ENCODE results near the gene ADAMTS9. TPM values are rescaled to one million over a fixed set of nuclear protein-coding genes. Genes with fewer than 3 reads are reported as not detected.

Gene ADAMTS9
- total and polyA plus RNA-seq, 4 experiments from 2014 or later: not detected

- no peak for DNase-seq
- peaks cover 2 to 3% of the 10 kb centered on the region in 2 donors for H3K27me3 Mint-ChIP-seq
- H3K4me1 ChIP-seq (ENCODE audit: insufficient read depth, low read length): no peaks in the 10 kb centered on the region
- H3K36me3 Mint-ChIP-seq: no peaks in the 10 kb centered on the region
- intact Hi-C loops (cut with micrococcal nuclease): no loop called here
- H3K4me1 Mint-ChIP-seq: no peaks in the 10 kb centered on the region
- no peak overlapping the region for H3K27ac Mint-ChIP-seq
- H3K9me3 ChIP-seq (ENCODE audit: control insufficient read depth in 1 of 2, low read length in 2 of 2): no peaks in the 10 kb centered on the region
- H3K4me3 ChIP-seq (ENCODE audit: low read length in 2 of 2): no peak overlapping the region
- H3K27me3 ChIP-seq (ENCODE audit: insufficient read depth, low read length): no peaks in the 10 kb centered on the region
- H3K4me3 Mint-ChIP-seq: no peak overlapping the region
- ChIA-PET POLR2A (ENCODE audit: partially characterized antibody) (no interaction called here), CTCF (ENCODE audit: partially characterized antibody) (interaction anchor here (1.1 kb wide), 1 partner anchor 29 kb away, joined by 3 read pairs; no protein-coding TSS in a partner anchor)
- H3K9me3 Mint-ChIP-seq: peaks cover 0 to 2% (median 0%) of the 10 kb centered on the region in 8 donors
- H3K27ac ChIP-seq (ENCODE audit: low read depth, low read length): no peak overlapping the region
- H3K36me3 ChIP-seq (ENCODE audit: insufficient read depth, low read length): no peaks in the 10 kb centered on the region
Observed at GRCh38 chr3:64554096-64554920, 133.5 kb downstream of the ADAMTS9 start.

DNA sequence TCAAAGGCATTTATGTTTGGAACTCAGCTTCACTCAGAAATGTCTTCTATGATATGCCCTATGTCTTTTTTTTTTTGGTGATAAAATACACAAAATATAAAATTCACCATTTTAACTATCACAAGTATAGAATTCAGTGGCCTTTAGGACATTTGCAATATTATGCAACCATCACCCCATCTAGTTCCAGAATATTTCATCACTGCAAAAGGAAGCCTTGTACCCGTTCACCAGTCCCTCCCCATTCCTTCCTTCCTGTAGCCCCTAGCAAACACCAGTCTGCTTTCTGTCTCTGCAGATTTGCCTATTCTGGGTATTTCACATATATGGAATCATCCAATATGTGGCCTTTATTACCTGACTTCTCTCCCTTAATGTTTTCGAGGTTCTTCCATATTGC, 134.8 kb downstream of the ADAMTS9 start:
- intact Hi-C loops (cut with micrococcal nuclease): no loop called here
- DNase-seq: no peak
- H3K4me1 ChIP-seq (ENCODE audit: insufficient read depth, low read length): no peaks in the 10 kb centered on the region
- no peaks in the 10 kb centered on the region for H3K9me3 ChIP-seq (ENCODE audit: control insufficient read depth in 1 of 2, low read length in 2 of 2)
- Mint-ChIP-seq H3K4me3 (peak overlapping the region in 1 of 8 donors; percentile 33), H3K36me3 (no peaks in the 10 kb centered on the region), H3K9me3 (peaks cover 0 to 2% (median 0%) of the 10 kb centered on the region in 8 donors), H3K27ac (no peak overlapping the region), H3K27me3 (peaks cover 2 to 3% of the 10 kb centered on the region in 2 donors), H3K4me1 (no peaks in the 10 kb centered on the region)
- CTCF ChIA-PET (ENCODE audit: partially characterized antibody): no interaction called here
- H3K27ac ChIP-seq (ENCODE audit: low read depth, low read length): no peak overlapping the region
- no peaks in the 10 kb centered on the region for H3K36me3 ChIP-seq (ENCODE audit: insufficient read depth, low read length)
- H3K27me3 ChIP-seq (ENCODE audit: insufficient read depth, low read length): no peaks in the 10 kb centered on the region
- POLR2A ChIA-PET (ENCODE audit: partially characterized antibody): no interaction called here
- no peak overlapping the region for H3K4me3 ChIP-seq (ENCODE audit: low read length in 2 of 2)

DNA sequence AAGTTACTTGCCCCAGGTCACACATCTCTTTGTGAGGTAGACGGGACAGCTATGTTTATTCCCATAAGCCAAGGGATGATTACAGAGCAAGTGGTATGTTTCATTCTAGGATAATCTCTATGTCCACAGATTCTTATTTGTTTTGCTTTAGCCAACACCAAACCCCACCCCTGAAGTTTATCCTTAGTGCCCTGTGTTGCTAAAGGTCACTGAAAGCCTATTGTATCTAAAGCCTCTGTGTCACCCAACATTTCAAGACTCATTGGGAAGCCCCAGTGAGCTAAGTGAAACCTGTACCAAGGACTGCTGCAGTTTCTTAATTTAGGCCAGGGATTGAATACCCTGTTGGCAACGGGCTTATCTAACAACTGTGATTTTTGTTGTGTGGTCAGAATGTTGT, 135.6 kb downstream of the ADAMTS9 start:
- intact Hi-C loops (cut with micrococcal nuclease): no loop called here
- CTCF ChIA-PET (ENCODE audit: partially characterized antibody): no interaction called here

GRCh38 chr3:64551697-64552096, 136.1 kb downstream of the ADAMTS9 start:
- Mint-ChIP-seq H3K4me3 (no peak overlapping the region), H3K9me3 (peaks cover 0 to 3% (median 2%) of the 10 kb centered on the region in 8 donors), H3K36me3 (no peaks in the 10 kb centered on the region), H3K4me1 (no peaks in the 10 kb centered on the region), H3K27ac (no peak overlapping the region), H3K27me3 (peaks cover 1 to 3% of the 10 kb centered on the region in 2 donors)
- H3K4me1 ChIP-seq (ENCODE audit: insufficient read depth, low read length): no peaks in the 10 kb centered on the region
- no peaks in the 10 kb centered on the region for H3K27me3 ChIP-seq (ENCODE audit: insufficient read depth, low read length)
- H3K36me3 ChIP-seq (ENCODE audit: insufficient read depth, low read length): no peaks in the 10 kb centered on the region
- no peaks in the 10 kb centered on the region for H3K9me3 ChIP-seq (ENCODE audit: control insufficient read depth in 1 of 2, low read length in 2 of 2)
- H3K27ac ChIP-seq (ENCODE audit: low read depth, low read length): no peak overlapping the region
- ChIA-PET POLR2A (ENCODE audit: partially characterized antibody) (no interaction called here), CTCF (ENCODE audit: partially characterized antibody) (no interaction called here)
- intact Hi-C loops (cut with micrococcal nuclease): no loop called here
- DNase-seq: no peak
- no peak overlapping the region for H3K4me3 ChIP-seq (ENCODE audit: low read length in 2 of 2)

More for the DNA sequence above, 135.6 kb downstream of the ADAMTS9 start:
- H3K27ac ChIP-seq (ENCODE audit: low read depth, low read length): no peak overlapping the region
- Mint-ChIP-seq H3K4me3 (no peak overlapping the region), H3K27me3 (peaks cover 2 to 3% of the 10 kb centered on the region in 2 donors), H3K36me3 (no peaks in the 10 kb centered on the region), H3K9me3 (peaks cover 0 to 3% (median 0%) of the 10 kb centered on the region in 8 donors), H3K27ac (no peak overlapping the region), H3K4me1 (no peaks in the 10 kb centered on the region)
- no peaks in the 10 kb centered on the region for H3K9me3 ChIP-seq (ENCODE audit: control insufficient read depth in 1 of 2, low read length in 2 of 2)
- no peak overlapping the region for H3K4me3 ChIP-seq (ENCODE audit: low read length in 2 of 2)
- H3K27me3 ChIP-seq (ENCODE audit: insufficient read depth, low read length): no peaks in the 10 kb centered on the region
- POLR2A ChIA-PET (ENCODE audit: partially characterized antibody): no interaction called here
- DNase-seq: no peak
- no peaks in the 10 kb centered on the region for H3K36me3 ChIP-seq (ENCODE audit: insufficient read depth, low read length)
- no peaks in the 10 kb centered on the region for H3K4me1 ChIP-seq (ENCODE audit: insufficient read depth, low read length)

- H3K4me3 ChIP-seq (ENCODE audit: low read length in 2 of 2): no peak overlapping the region
- H3K9me3 ChIP-seq (ENCODE audit: control insufficient read depth in 1 of 2, low read length in 2 of 2): no peaks in the 10 kb centered on the region
- no peak for DNase-seq
- H3K36me3 ChIP-seq (ENCODE audit: insufficient read depth, low read length): no peaks in the 10 kb centered on the region
- no peaks in the 10 kb centered on the region for H3K4me1 ChIP-seq (ENCODE audit: insufficient read depth, low read length)
- ChIA-PET POLR2A (ENCODE audit: partially characterized antibody) (no interaction called here), CTCF (ENCODE audit: partially characterized antibody) (no interaction called here)
- H3K36me3 Mint-ChIP-seq: no peaks in the 10 kb centered on the region
- H3K27ac ChIP-seq (ENCODE audit: low read depth, low read length): no peak overlapping the region
- peaks cover 0 to 3% of the 10 kb centered on the region in 2 donors for H3K27me3 Mint-ChIP-seq
- no peaks in the 10 kb centered on the region for H3K4me1 Mint-ChIP-seq
- no peak overlapping the region for H3K4me3 Mint-ChIP-seq
- peaks cover 0 to 3% (median 2%) of the 10 kb centered on the region in 8 donors for H3K9me3 Mint-ChIP-seq
- intact Hi-C loops (cut with micrococcal nuclease): no loop called here
- H3K27ac Mint-ChIP-seq: no peak overlapping the region
- H3K27me3 ChIP-seq (ENCODE audit: insufficient read depth, low read length): no peaks in the 10 kb centered on the region
Observed at GRCh38 chr3:64550745-64551144, 137.1 kb downstream of the ADAMTS9 start.

DNA sequence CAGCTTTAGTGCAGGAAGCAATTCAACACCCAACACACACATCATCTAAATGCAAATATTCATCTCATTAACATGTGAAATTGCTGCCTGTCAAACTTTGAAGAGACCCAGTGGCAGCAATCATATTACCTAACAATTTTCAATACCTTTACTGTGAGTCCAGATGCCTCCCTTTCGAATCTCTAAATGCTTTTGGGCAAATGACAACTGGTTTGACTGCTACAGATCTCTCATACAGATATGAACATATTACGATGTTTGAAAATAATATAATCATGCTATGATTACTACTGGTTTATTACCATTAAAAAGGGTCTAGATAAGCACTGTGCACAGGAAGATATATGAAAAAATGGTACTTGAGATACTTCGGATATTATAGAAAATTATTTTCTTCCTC, 137.9 kb downstream of the ADAMTS9 start:
- CTCF ChIA-PET (ENCODE audit: partially characterized antibody): no interaction called here
- intact Hi-C loops (cut with micrococcal nuclease): no loop called here
- H3K36me3 ChIP-seq (ENCODE audit: insufficient read depth, low read length): no peaks in the 10 kb centered on the region

GRCh38 chr3:64548200-64548889, 139.5 kb downstream of the ADAMTS9 start:
- H3K4me3 Mint-ChIP-seq: no peak overlapping the region
- intact Hi-C loops (cut with micrococcal nuclease): no loop called here

More for the DNA sequence above, 137.9 kb downstream of the ADAMTS9 start:
- Mint-ChIP-seq H3K36me3 (no peaks in the 10 kb centered on the region), H3K9me3 (peaks cover 0 to 4% (median 2%) of the 10 kb centered on the region in 8 donors), H3K27ac (no peak overlapping the region), H3K4me1 (no peaks in the 10 kb centered on the region), H3K4me3 (no peak overlapping the region), H3K27me3 (no peaks in the 10 kb centered on the region)
- Histone ChIP-seq H3K4me1 (ENCODE audit: insufficient read depth, low read length) (no peaks in the 10 kb centered on the region), H3K4me3 (ENCODE audit: low read length in 2 of 2) (no peak overlapping the region), H3K9me3 (ENCODE audit: control insufficient read depth in 1 of 2, low read length in 2 of 2) (no peaks in the 10 kb centered on the region), H3K27ac (ENCODE audit: low read depth, low read length) (no peak overlapping the region), H3K27me3 (ENCODE audit: insufficient read depth, low read length) (no peaks in the 10 kb centered on the region)
- POLR2A ChIA-PET (ENCODE audit: partially characterized antibody): no interaction called here
- no peak for DNase-seq

More at GRCh38 chr3:64548200-64548889, 139.5 kb downstream of the ADAMTS9 start:
- ChIA-PET POLR2A (ENCODE audit: partially characterized antibody) (no interaction called here), CTCF (ENCODE audit: partially characterized antibody) (no interaction called here)
- Histone ChIP-seq H3K27ac (ENCODE audit: low read depth, low read length) (no peak overlapping the region), H3K4me3 (ENCODE audit: low read length in 2 of 2) (no peak overlapping the region), H3K36me3 (ENCODE audit: insufficient read depth, low read length) (no peaks in the 10 kb centered on the region), H3K4me1 (ENCODE audit: insufficient read depth, low read length) (no peaks in the 10 kb centered on the region), H3K27me3 (ENCODE audit: insufficient read depth, low read length) (no peaks in the 10 kb centered on the region), H3K9me3 (ENCODE audit: control insufficient read depth in 1 of 2, low read length in 2 of 2) (no peaks in the 10 kb centered on the region)
- H3K27me3 Mint-ChIP-seq: no peaks in the 10 kb centered on the region
- peaks cover 0 to 6% (median 2%) of the 10 kb centered on the region in 8 donors for H3K9me3 Mint-ChIP-seq
- H3K4me1 Mint-ChIP-seq: no peaks in the 10 kb centered on the region
- no peaks in the 10 kb centered on the region for H3K36me3 Mint-ChIP-seq
- DNase-seq: no peak
- no peak overlapping the region for H3K27ac Mint-ChIP-seq

Data from CD4-positive, alpha-beta memory T cell (primary cell).